Cardiac fibroblast (primary cell): ENCODE data around the gene NKIRAS1.

Source experiments
- DNase-seq, 2 donors: peaks; one replicate each; pipeline versions ENCODE4 v3.0.0 to v3.0.0-alpha.2; 2010; ENCODE audit warnings: low read depth in 2 of 2
- H3K4me3 ChIP-seq, 2 donors: replicated peaks in 1 of 2; 1 replicate in 1 of 2; 2 replicates in 1 of 2; pipeline ENCODE4 v1.5.1; 2011; ENCODE audit warnings: low read depth in 2 of 2, low read length in 2 of 2, mild to moderate bottlenecking in 2 of 2, moderate library complexity in 1 of 2
- TF ChIP-seq, protein P1 (sequence below): IDR thresholded peaks from one replicate; pipeline ENCODE4 v1.5.1; 2011; ENCODE audit warnings: low read depth, mild to moderate bottlenecking, low read length, inconsistent platforms

The NKIRAS1 gene

DNA sequence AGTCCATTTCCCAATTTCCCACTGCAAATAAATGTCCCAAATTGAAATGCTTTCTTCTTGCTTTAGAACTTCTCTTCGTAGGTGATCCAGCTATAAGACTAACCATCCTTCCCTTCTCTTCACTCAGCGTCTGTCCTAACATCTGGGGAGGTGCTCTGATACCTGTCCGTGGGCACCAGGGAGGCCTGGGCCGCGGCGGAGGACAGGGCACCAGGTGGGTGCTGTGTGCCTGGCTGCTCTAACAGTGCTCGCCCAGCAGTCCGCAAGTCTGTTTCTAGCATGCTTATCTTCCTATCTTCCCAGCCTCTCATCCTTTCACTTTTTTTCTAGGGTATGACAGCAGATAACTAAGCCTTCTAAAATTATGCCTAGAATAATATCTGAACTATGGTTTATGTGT, 37.3 kb downstream of the NKIRAS1 start:
- DNase-seq = no peak
- H3K4me3 ChIP-seq = no peak overlapping the region
- TF ChIP-seq, protein P1, sequence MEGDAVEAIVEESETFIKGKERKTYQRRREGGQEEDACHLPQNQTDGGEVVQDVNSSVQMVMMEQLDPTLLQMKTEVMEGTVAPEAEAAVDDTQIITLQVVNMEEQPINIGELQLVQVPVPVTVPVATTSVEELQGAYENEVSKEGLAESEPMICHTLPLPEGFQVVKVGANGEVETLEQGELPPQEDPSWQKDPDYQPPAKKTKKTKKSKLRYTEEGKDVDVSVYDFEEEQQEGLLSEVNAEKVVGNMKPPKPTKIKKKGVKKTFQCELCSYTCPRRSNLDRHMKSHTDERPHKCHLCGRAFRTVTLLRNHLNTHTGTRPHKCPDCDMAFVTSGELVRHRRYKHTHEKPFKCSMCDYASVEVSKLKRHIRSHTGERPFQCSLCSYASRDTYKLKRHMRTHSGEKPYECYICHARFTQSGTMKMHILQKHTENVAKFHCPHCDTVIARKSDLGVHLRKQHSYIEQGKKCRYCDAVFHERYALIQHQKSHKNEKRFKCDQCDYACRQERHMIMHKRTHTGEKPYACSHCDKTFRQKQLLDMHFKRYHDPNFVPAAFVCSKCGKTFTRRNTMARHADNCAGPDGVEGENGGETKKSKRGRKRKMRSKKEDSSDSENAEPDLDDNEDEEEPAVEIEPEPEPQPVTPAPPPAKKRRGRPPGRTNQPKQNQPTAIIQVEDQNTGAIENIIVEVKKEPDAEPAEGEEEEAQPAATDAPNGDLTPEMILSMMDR = no peak

DNA sequence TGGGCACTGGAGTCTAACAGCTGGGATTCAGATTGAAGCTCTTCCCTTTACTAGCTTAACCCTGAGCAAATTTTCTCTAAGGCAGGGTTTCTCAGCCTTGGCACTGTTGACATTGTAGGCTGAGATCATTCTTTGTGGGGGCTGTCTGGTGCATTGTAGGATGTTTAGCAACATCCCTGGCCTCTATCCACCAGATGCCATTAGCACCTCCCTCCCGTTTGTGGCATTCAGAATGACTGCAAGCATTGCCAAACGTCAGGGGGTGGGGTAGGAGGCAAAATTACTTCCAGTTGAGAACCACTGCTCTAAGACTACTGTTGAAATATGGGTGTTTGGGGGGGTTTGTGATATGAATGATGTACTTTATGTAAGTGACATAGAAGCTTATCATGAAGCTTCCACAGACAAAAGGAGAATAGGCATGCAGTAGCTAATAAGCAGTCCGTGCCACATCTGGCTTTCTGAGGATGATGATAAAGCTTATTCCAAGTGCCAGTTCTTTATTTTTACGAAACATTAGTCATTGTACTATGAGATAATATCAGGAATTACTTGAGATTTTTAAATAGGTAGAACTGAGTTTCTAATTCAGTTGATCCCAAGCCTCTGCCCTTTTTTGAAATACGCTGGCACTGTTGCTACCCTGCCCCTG, 39.3 kb downstream of the NKIRAS1 start:
- peak; percentile 91 to 95 for DNase-seq
- H3K4me3 ChIP-seq = no peak overlapping the region
- TF ChIP-seq, protein P1 = no peak

DNA sequence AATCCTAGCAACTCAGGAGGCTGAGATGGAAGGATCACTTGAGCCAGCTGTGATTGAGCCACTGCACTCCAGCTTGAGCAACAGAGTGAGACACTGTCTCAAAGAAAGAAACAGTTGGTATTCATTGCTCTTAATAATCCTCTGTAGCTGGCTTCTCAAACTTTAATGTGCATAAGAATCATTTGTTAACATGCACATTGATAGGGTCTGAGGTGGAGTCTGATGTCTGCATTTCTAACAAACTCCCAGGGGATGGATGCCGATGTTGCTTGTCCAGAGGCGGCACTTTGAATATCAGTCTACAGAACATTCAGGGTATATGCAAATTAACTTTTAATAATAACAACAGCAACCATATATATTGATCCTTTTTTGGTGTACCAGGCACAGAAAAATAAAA, 39.9 kb downstream of the NKIRAS1 start:
- peak in 1 of 2 donors; percentile 53 for DNase-seq
- TF ChIP-seq, protein P1 = no peak
- H3K4me3 ChIP-seq = no peak overlapping the region

DNA sequence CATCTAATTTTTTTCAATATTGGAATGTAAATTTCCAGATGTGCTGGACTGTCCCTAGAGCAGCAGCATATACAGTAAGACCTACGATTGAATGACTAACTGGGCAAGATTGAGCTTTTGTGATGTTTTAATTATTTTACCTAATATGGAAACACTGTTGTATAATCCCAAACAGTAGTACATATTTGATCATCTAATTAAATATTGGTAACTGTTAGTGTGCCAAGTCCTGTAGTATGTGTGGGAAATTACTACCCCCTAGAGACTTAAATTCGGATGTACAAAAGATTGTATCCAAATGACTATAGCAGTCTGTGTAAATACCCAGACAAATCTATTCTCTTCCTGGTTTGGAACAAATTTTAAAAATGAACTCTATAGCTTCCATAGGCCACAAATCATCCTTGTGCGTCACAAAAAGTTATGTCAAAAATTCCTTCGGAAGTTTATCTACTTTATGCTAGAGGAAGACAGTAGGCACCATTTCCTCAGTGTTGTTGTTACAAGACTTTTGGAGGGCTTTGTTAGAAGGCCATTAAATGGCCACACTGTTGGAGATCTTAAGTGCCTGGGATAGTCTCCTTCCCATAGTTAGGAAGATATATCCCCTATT, 41.6 kb downstream of the NKIRAS1 start:
- peak in 1 of 2 donors; percentile 47 for DNase-seq
- TF ChIP-seq, protein P1 = no peak
- H3K4me3 ChIP-seq = no peak overlapping the region

DNA sequence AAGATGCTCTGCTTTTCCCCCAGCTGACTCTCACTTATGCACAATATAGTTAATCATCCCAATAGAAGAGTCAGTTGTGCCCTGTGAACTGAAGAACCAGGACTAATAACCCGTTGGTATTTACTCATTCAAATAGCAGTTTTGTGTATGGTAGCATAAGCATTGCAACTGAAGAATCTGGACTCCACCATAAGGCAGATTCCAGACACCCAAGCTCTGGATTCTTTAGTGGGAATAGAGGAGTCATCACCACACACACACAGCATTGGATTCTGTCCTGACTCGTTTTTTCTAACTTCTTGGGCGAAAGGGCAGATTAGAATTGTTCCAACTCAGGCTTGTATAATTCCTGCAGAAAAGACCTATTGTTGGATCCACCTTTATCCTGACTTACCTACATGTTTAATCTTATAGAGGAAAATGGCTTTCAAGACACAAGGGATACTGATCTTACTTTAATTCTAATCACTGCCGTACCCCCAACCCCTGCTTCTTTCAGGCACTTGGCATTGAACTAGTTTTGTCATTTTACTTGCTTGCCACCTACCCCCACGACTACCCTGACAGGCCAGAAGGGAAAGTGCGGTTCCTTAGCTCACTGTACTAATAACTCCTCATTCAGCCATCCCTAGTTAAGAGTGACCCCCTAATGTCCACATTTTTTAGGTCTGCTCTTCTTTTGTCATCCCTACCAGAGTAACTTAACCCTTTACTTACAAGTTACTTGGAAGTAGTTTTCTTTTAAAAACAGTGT, 42.3 kb downstream of the NKIRAS1 start:
- no peak overlapping the region for H3K4me3 ChIP-seq
- peak; percentile 61 to 63 for DNase-seq
- TF ChIP-seq, protein P1 = no peak

DNA sequence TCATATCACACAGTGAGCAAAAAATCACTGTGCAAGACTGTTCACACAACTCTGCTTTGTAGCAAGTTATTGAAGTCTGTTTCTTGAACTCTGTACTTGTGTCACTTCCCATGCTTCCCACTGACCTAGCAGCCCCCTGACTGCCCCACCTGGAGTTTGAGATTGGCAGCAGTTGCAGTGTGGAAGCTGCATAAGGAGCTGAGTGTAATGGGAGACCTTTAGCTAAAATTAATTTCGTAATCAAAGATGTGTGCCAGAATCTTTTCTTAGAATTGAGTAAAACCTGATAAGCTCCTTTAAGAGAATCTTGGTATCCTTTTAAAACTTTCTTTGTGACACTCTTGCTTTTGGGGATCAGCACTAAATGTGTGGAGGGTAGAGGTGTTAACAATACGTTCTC, 42.8 kb downstream of the NKIRAS1 start:
- no peak overlapping the region for H3K4me3 ChIP-seq
- DNase-seq = peak; percentile 36 to 53
- TF ChIP-seq, protein P1 = no peak
